HG03064 (cell line): ENCODE measurements around the gene C1orf174.
"Not testable (repeated sequence)": the region's sequence is repeated elsewhere in the genome, so short reads cannot be mapped to it uniquely, and the experiment has no call there.

Experiments
- ATAC-seq: cut with Tn5 transposase; IDR thresholded peaks from one replicate; pipeline ENCODE4 v1.9.1; 2021; ENCODE audit warnings: low read depth; ENCODE audit not compliant: unreplicated experiment

The C1orf174 gene

GRCh38 chr1:3926956-3927355, 26.9 kb upstream of the C1orf174 start:
- no peak for ATAC-seq

DNA sequence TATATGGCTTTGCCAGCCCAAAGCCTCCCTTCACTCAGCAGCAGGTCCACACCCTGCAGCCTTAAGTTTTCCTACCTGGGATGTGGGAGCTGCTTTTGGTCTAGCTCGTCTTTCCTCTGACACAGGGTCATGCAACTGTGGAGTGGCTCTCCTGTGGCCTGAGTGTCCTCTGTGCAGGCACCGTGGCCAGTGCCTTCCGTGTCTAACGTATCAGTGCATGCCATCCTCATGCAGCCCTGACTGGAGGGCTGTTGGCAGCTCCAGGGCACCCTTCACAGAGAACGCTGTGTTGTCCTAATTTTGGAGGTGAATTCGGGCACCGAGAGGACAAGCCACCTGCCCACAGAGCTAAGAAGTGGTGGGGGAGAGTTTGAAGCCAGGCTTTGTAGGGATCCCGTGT, 25.7 kb upstream of the C1orf174 start:
- ATAC-seq: no peak

GRCh38 chr1:3925256-3925655, 25.2 kb upstream of the C1orf174 start:
- ATAC-seq: no peak

GRCh38 chr1:3924825-3925220, 24.8 kb upstream of the C1orf174 start:
- no peak for ATAC-seq

GRCh38 chr1:3924186-3924824, 24.2 kb upstream of the C1orf174 start:
- no peak for ATAC-seq

- no peak for ATAC-seq
Measured at GRCh38 chr1:3923378-3924185, 23.5 kb upstream of the C1orf174 start.

DNA sequence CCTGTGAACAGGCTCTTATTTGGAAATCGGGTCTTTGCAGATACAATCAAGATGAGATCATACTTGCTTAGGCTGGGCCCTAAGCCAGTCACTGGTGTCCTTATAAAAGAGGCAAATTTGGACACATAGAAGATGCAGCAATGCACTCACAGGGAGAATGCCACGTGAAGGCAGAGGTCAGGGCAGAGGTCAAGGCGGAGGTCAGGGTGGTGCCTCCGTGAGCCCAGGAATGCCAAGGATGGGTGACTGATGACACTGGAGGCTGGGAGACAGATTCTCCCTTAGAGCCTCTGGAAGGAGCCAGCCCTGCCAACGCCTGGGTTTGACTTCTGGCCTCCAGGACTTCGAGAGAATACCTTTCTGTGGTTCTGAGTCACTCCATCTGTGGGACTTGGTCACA, 22.8 kb upstream of the C1orf174 start:
- no peak for ATAC-seq

- ATAC-seq: no peak
Measured at GRCh38 chr1:3922201-3922725, 22.2 kb upstream of the C1orf174 start.

DNA sequence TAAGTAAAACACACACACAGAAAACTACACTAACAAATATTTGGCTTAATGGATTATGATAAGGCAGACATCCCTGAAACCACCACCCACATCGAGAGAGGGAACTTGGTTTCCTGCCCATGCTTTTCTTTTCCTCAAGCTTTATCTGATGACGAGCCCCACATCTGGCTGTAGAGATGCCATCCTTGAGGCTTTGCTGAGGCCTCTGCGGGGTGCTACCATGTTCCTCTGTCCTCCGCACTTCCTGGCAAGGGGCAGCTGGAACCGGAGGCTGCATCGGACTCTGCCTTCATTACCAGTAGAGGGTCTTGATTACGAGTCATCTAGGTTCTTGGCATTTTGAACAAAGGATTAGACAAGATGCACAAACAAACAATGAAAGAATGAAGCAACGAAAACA, 21.7 kb upstream of the C1orf174 start:
- ATAC-seq: no peak

GRCh38 chr1:3919706-3920105, 19.6 kb upstream of the C1orf174 start:
- ATAC-seq: no peak

GRCh38 chr1:3918966-3919611, 19.0 kb upstream of the C1orf174 start:
- ATAC-seq: no peak

DNA sequence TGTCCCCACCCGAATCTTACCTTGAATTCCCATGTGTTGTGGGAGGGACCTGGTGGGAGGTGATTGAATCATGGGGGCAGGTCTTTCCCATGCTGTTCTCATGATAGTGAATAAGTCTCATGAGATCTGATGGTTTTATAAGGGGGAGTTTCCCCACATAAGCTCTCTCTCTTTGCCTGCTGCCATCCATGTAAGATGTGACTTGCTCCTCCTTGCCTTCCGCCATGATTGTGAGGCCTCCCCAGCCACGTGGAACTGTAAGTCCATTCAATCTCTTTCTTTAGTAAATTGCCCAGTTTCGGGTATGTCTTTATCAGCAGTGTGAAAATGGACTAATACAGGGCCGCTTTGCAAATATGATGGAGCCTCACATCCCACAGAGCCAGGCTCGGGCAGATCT, 18.3 kb upstream of the C1orf174 start:
- ATAC-seq: not testable (repeated sequence)

GRCh38 chr1:3917761-3918160, 17.7 kb upstream of the C1orf174 start:
- ATAC-seq: no peak

DNA sequence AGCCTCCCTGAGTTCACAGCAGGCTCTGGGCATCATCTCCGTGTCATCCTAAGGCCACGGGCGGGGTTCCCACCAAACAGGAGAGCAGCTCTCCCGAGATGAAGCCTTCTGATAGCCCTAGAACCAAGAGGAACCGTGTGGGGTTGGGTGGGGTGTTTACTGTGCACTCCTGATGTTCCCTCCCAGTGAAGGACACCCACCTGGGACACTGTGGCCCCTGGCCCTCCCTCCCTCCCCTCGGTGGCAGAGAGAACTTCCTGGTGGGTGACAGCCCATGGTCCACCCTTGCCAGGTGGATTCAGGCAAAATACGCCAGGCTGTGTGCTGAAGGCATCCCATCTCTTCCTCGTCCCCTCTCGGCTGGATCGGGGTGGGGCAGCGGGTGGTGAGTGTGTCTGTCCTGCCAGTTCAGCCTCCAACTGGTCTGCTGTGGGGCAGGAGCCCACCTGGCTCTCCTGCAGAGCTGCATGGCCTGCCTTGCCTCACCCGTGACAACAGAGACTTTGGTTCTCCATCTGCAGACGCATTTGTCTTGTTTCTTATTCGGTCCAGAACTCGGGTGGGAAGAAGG, 15.6 kb upstream of the C1orf174 start:
- no peak for ATAC-seq

GRCh38 chr1:3914911-3915310, 14.8 kb upstream of the C1orf174 start:
- no peak for ATAC-seq

DNA sequence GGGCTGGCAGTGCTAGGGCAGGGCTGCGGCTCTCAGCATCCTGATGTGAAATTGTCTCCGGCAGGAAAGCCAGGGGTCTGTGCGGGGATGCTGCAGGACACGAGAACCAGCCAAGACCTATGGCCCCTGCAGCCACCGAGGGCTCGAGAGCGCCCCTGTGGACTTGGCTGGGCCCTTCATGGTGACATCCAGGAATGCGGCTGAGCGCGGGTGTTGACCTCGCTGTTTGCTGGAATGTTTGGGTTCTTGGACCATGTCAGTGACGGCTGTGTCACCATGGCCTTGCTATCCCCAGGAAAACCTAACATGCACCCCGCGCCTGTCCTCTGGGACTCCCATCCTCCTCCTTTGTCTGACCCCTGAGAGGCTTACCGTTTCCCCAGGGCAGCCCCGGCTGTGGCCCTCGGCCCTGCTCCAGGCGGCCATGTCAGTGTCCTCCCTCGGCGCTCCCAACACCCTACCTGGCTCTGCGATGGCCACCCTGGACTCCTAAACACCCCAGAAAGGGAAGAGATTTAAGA, 14.3 kb upstream of the C1orf174 start:
- ATAC-seq: no peak

DNA sequence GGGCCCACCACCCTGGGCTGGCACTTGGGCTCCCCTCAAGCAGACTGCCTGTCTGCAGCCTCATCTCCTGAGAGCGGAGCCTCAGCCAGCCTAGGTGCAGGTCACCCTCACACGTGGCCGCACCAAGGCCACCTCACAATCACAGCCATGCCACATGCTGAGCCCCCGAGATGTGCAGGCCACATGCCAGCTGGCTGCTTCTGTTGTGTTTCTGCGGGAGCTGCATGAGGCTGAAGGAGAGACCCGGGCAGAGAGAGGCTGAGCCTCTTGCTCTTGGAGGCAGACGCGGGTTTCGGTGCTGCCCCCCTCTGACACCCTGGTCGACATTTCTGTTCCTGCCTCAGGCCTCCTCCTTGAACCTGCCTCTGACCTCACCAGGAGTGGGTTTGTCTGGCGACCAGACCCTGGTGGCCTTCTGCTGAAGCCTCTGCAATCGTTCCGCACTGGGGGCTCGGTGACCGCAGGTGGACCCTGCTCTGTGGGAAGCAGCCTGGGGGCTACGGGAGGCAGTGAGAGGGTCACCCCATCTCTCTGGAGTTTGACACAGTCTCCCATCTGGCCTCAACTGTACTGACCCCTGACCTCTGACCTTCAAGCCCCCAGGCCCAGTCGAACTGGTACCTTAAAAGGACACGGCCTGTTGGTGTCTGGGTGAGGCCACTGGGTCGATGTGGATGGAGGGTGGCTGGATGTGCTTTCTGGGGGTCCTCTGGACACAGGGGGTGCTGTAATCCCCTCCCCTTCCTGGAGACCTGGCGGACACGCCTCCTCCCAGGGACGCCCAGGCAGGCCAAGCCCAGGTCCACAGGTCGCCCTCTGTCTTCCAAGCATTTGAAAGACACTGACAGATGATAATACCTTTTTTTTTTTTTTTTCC, 13.0 kb upstream of the C1orf174 start:
- ATAC-seq: no peak

- no peak for ATAC-seq
Measured at GRCh38 chr1:3911981-3912808, 12.1 kb upstream of the C1orf174 start.
